H9 (cell line): Measurements from ENCODE around the gene HPCAL1. TPM values are rescaled to one million over a fixed set of nuclear protein-coding genes. Genes with fewer than 3 reads are reported as not detected.

Experiments used
- DNase-seq: peaks from one replicate; pipeline ENCODE4 v3.0.0-alpha.2; 2017
- H2AFZ ChIP-seq: one replicate; pipeline ENCODE4 v1.6.1; 2013; ENCODE audit warnings: mild to moderate bottlenecking, low read length, control low read depth, moderate library complexity
- H2AK5ac ChIP-seq: 2 replicates; pipeline ENCODE4 v1.6.1; 2013; ENCODE audit warnings: low read length, control low read depth, mixed read lengths; ENCODE audit not compliant: insufficient read length
- H2BK120ac ChIP-seq: one replicate; pipeline ENCODE4 v1.6.1; 2013; ENCODE audit warnings: low read depth, mild to moderate bottlenecking, low read length, control low read depth, inconsistent platforms; ENCODE audit not compliant: poor library complexity, severe bottlenecking
- H2BK12ac ChIP-seq: 2 replicates; pipeline ENCODE4 v1.6.1; 2013; ENCODE audit warnings: low read length, control low read depth, mixed read lengths, low read depth; ENCODE audit not compliant: insufficient read length
- H2BK15ac ChIP-seq: 2 replicates; pipeline ENCODE4 v1.6.1; 2013; ENCODE audit warnings: low read depth, low read length, control low read depth
- H2BK20ac ChIP-seq: one replicate; pipeline ENCODE4 v1.6.1; 2013; ENCODE audit warnings: low read depth, mild to moderate bottlenecking, low read length, control low read depth, inconsistent platforms; ENCODE audit not compliant: poor library complexity, severe bottlenecking
- H2BK5ac ChIP-seq: 2 replicates; pipeline ENCODE4 v1.6.1; 2013; ENCODE audit warnings: low read length, control low read depth, mixed read lengths; ENCODE audit not compliant: insufficient read length
- H3K14ac ChIP-seq: 2 replicates; pipeline ENCODE4 v1.6.1; 2013; ENCODE audit warnings: low read length, control low read depth; ENCODE audit not compliant: insufficient read depth
- H3K18ac ChIP-seq: 2 replicates; pipeline ENCODE4 v1.6.1; 2013; ENCODE audit warnings: low read depth, mild to moderate bottlenecking, mixed read lengths, low read length, control low read depth; ENCODE audit not compliant: insufficient read length
- H3K23ac ChIP-seq: 2 replicates; pipeline ENCODE4 v1.6.1; 2013; ENCODE audit warnings: low read length, control low read depth, mixed read lengths, low read depth; ENCODE audit not compliant: insufficient read length
- H3K23me2 ChIP-seq: 2 replicates; pipeline ENCODE4 v1.6.1; 2013; ENCODE audit warnings: low read depth, mild to moderate bottlenecking, mixed read lengths, low read length, control low read depth; ENCODE audit not compliant: insufficient read length, poor library complexity, severe bottlenecking
- H3K27ac ChIP-seq: 2 replicates; pipeline ENCODE4 v1.5.1; 2013; ENCODE audit warnings: low read length, control low read depth, mixed read lengths, low read depth; ENCODE audit not compliant: insufficient read length
- H3K27me3 ChIP-seq: 2 replicates; pipeline ENCODE4 v1.6.1; 2013; ENCODE audit warnings: low read length, control low read depth, inconsistent platforms; ENCODE audit not compliant: insufficient read depth
- H3K4ac ChIP-seq: 2 replicates; pipeline ENCODE4 v1.6.1; 2013; ENCODE audit warnings: low read depth, mild to moderate bottlenecking, control low read depth, inconsistent platforms, low read length, moderate library complexity
- H3K4me1 ChIP-seq: 2 replicates; pipeline ENCODE4 v1.6.1; 2013; ENCODE audit warnings: low read length, control low read depth, inconsistent platforms; ENCODE audit not compliant: insufficient read depth
- H3K4me2 ChIP-seq: 2 replicates; pipeline ENCODE4 v1.6.1; 2013; ENCODE audit warnings: low read length, control low read depth, mixed read lengths; ENCODE audit not compliant: insufficient read length, insufficient read depth
- H3K56ac ChIP-seq: 2 replicates; pipeline ENCODE4 v1.6.1; 2013; ENCODE audit warnings: low read depth, mild to moderate bottlenecking, mixed read lengths, low read length, control low read depth; ENCODE audit not compliant: insufficient read length
- H3K79me1 ChIP-seq: 2 replicates; pipeline ENCODE4 v1.6.1; 2013; ENCODE audit warnings: low read depth, mild to moderate bottlenecking, moderate library complexity, low read length, control low read depth, inconsistent platforms; ENCODE audit not compliant: insufficient read depth, poor library complexity, severe bottlenecking
- H3K79me2 ChIP-seq: 2 replicates; pipeline ENCODE4 v1.6.1; 2013; ENCODE audit warnings: low read length, control low read depth, inconsistent platforms; ENCODE audit not compliant: insufficient read depth
- H3K9ac ChIP-seq: 2 replicates; pipeline ENCODE4 v1.6.1; 2013; ENCODE audit warnings: low read length, control low read depth, mixed read lengths; ENCODE audit not compliant: insufficient read length; ENCODE audit errors: extremely low read depth
- H3K9me3 ChIP-seq: one replicate; pipeline ENCODE4 v1.6.1; 2013; ENCODE audit warnings: low read depth, low read length, inconsistent platforms; ENCODE audit not compliant: control insufficient read depth
- H3T11ph ChIP-seq: one replicate; pipeline ENCODE4 v1.6.1; 2013; ENCODE audit warnings: mild to moderate bottlenecking, low read length, control low read depth, inconsistent platforms
- H4K20me1 ChIP-seq: one replicate; pipeline ENCODE4 v1.6.1; 2013; ENCODE audit not compliant: control insufficient read depth, insufficient read length, insufficient read depth
- H4K5ac ChIP-seq: 2 replicates; pipeline ENCODE4 v1.6.1; 2013; ENCODE audit warnings: low read depth, mild to moderate bottlenecking, mixed read lengths, low read length, control low read depth; ENCODE audit not compliant: insufficient read length
- H4K8ac ChIP-seq: replicated peaks from 2 replicates; pipeline ENCODE4 v1.6.1; 2013; ENCODE audit warnings: low read length, control low read depth, mixed read lengths, low read depth; ENCODE audit not compliant: insufficient read length
- H4K91ac ChIP-seq: 2 replicates; pipeline ENCODE4 v1.6.1; 2013; ENCODE audit warnings: low read depth, mild to moderate bottlenecking, moderate library complexity, mixed read lengths, low read length, control low read depth; ENCODE audit not compliant: insufficient read length
- H3K27ac Mint-ChIP-seq, 3 experiments: 2 replicates in 2 of 3; 3 replicates in 1 of 3; pipeline ENCODE4 v1.8.0; 2020 to 2021; ENCODE audit warnings: mixed read lengths in 3 of 3, mild to moderate bottlenecking in 1 of 3, moderate library complexity in 1 of 3
- H3K27me3 Mint-ChIP-seq: 2 replicates; pipeline ENCODE4 v1.8.0; 2021; ENCODE audit warnings: low read depth, mild to moderate bottlenecking, moderate library complexity, mixed read lengths
- H3K36me3 Mint-ChIP-seq, 3 experiments: 2 replicates in 2 of 3; 3 replicates in 1 of 3; pipeline ENCODE4 v1.8.0; 2020 to 2021; ENCODE audit warnings: low read depth in 3 of 3, mixed read lengths in 3 of 3; ENCODE audit not compliant: insufficient read depth in 1 of 3
- H3K4me1 Mint-ChIP-seq, 2 experiments: 2 replicates each; pipeline ENCODE4 v1.8.0; 2020; ENCODE audit warnings: mixed read lengths in 2 of 2
- H3K4me3 Mint-ChIP-seq, 2 experiments: 2 replicates in 1 of 2; 3 replicates in 1 of 2; pipeline ENCODE4 v1.8.0; 2020 to 2021; ENCODE audit warnings: mild to moderate bottlenecking in 2 of 2, mixed read lengths in 2 of 2, moderate library complexity in 1 of 2
- H3K9me3 Mint-ChIP-seq, 2 experiments: 2 replicates in 1 of 2; 3 replicates in 1 of 2; pipeline ENCODE4 v1.8.0; 2020; ENCODE audit warnings: mild to moderate bottlenecking in 2 of 2, mixed read lengths in 2 of 2, moderate library complexity in 1 of 2
- WGBS: extraction: QIAGEN DNeasy Blood & Tissue Kit; methylation state at CpG from one replicate; pipeline ENCODE4 v1.1.7; 2013; ENCODE audit warnings: missing lambda C conversion rate, low lambda C conversion rate, mixed read lengths; ENCODE audit not compliant: insufficient read length; ENCODE audit errors: extremely low coverage; 5-methylcytosine and 5-hydroxymethylcytosine counted together
- total RNA-seq: library from RNA; stranded (reverse); gene quantifications from 2 replicates; pipeline ENCODE4 v1.2.1, GENCODE V29; 2021
- TF ChIP-seq, protein P1 (sequence below): fragments of 200-600 bp; sonication (generic); conservative IDR thresholded peaks from 3 replicates; pipeline ENCODE4 v1.8.0; 2021; ENCODE audit warnings: antibody characterized with exemption, mild to moderate bottlenecking

HPCAL1 gene
- total RNA-seq, 1 experiment from 2014 or later, result 4.7 TPM

DNA sequence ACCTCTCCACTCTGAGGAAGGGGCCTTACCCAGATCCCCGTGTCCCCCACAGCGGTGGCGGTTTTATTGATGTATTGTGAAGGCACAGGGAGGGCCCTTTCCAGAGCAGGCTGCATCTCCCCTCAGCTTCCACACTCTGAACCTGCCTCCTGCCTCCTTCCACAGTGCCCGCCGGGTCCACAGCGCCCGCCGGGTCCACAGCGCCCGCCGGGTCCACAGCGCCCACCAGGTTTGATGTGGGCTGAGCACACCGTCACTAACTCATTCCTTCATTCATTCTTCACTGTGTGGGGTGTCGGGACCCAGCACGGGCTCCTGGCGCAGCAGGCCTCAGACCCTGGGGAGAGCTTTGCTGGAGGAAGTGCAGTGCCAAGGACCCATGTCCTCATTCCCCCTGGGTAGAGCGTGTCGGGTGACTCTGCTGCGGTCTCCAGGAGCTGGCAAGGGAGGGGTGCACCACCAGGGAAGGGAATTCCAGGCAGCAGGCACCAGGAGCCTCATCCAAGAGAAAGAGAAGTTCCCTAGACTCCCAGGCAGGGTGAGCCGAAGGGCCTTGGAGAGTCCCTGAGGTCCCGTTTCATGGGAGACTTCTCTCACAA is 57.1 kb downstream of the HPCAL1 start:
- H3K79me1 ChIP-seq, result no peaks in the 10 kb centered on the region
- H3K4ac ChIP-seq, result no peak overlapping the region
- H3K4me2 ChIP-seq, result no peak overlapping the region
- no peak overlapping the region for H2AFZ ChIP-seq
- no peak overlapping the region for H2BK20ac ChIP-seq
- H2AK5ac ChIP-seq, result no peak overlapping the region
- H3K56ac ChIP-seq, result no peak overlapping the region
- no peaks in the 10 kb centered on the region for H3K23me2 ChIP-seq
- H3T11ph ChIP-seq, result no peak overlapping the region
- H4K91ac ChIP-seq, result no peak overlapping the region
- no peak overlapping the region for H2BK15ac ChIP-seq
- peak overlapping the region in 1 of 3 experiments; percentile 59; a peak in 1 of 7 replicates for H3K27ac Mint-ChIP-seq
- no peaks in the 10 kb centered on the region for H3K79me2 ChIP-seq
- no peak overlapping the region for H4K8ac ChIP-seq
- H3K18ac ChIP-seq, result no peak overlapping the region
- no peak overlapping the region for H3K27ac ChIP-seq
- H3K23ac ChIP-seq, result no peak overlapping the region
- H3K4me1 ChIP-seq, result no peaks in the 10 kb centered on the region
- H4K5ac ChIP-seq, result no peak overlapping the region
- no peak overlapping the region for H2BK120ac ChIP-seq
- peaks cover 11 to 23% of the 10 kb centered on the region in 2 experiments for H3K4me1 Mint-ChIP-seq
- H3K9me3 Mint-ChIP-seq, result no peaks in the 10 kb centered on the region
- WGBS, result no CpG with 5 or more reads among the region's 21 CpGs
- no peak overlapping the region; the same call in 1 of the 2 replicates for H3K14ac ChIP-seq
- H2BK12ac ChIP-seq, result no peak overlapping the region
- no peaks in the 10 kb centered on the region for H3K27me3 Mint-ChIP-seq
- no peaks in the 10 kb centered on the region for H3K36me3 Mint-ChIP-seq
- no peak overlapping the region for H3K4me3 Mint-ChIP-seq
- DNase-seq, result no peak
- no peaks in the 10 kb centered on the region for H4K20me1 ChIP-seq
- TF ChIP-seq, protein P1, sequence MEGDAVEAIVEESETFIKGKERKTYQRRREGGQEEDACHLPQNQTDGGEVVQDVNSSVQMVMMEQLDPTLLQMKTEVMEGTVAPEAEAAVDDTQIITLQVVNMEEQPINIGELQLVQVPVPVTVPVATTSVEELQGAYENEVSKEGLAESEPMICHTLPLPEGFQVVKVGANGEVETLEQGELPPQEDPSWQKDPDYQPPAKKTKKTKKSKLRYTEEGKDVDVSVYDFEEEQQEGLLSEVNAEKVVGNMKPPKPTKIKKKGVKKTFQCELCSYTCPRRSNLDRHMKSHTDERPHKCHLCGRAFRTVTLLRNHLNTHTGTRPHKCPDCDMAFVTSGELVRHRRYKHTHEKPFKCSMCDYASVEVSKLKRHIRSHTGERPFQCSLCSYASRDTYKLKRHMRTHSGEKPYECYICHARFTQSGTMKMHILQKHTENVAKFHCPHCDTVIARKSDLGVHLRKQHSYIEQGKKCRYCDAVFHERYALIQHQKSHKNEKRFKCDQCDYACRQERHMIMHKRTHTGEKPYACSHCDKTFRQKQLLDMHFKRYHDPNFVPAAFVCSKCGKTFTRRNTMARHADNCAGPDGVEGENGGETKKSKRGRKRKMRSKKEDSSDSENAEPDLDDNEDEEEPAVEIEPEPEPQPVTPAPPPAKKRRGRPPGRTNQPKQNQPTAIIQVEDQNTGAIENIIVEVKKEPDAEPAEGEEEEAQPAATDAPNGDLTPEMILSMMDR, result no peak
- no peaks in the 10 kb centered on the region for H3K9me3 ChIP-seq
- H3K9ac ChIP-seq, result no peak overlapping the region
- H2BK5ac ChIP-seq, result no peak overlapping the region
- no peaks in the 10 kb centered on the region for H3K27me3 ChIP-seq
